Kidney (tissue), 22 donors: ENCODE data around the gene JTB. TPM values are rescaled to one million over a fixed set of nuclear protein-coding genes. Genes with fewer than 3 reads are reported as not detected.

Source experiments
- DNase-seq, 5 donors: peaks; one replicate each; pipeline ENCODE4 v3.0.0-alpha.2; 2013 to 2020
- FAIRE-seq: peaks from 2 replicates; lab custom pipeline; 2012; peaks lifted over from hg19 to GRCh38; lab: Jason Lieb, UNC
- H3K27ac ChIP-seq, 2 donors: one replicate each; pipeline ENCODE4 v1.7.0; 2013; ENCODE audit warnings: low read depth in 2 of 2, low read length in 2 of 2, inconsistent platforms in 1 of 2
- H3K27me3 ChIP-seq: one replicate; pipeline ENCODE4 v1.7.1; 2013; ENCODE audit warnings: low read length, inconsistent platforms; ENCODE audit not compliant: control insufficient read depth, insufficient read depth
- H3K36me3 ChIP-seq, 3 donors: one replicate each; pipeline versions ENCODE4 v1.7.0 to v1.7.1; 2013; ENCODE audit warnings: low read length in 3 of 3, control low read depth in 1 of 3, inconsistent platforms in 1 of 3; ENCODE audit not compliant: insufficient read depth in 3 of 3, control insufficient read depth in 2 of 3
- H3K4me1 ChIP-seq, 3 donors: one replicate each; pipeline versions ENCODE4 v1.7.0 to v1.7.1; 2013; ENCODE audit warnings: low read length in 3 of 3, inconsistent platforms in 1 of 3, low read depth in 1 of 3; ENCODE audit not compliant: control insufficient read depth in 2 of 3, insufficient read depth in 2 of 3
- H3K4me3 ChIP-seq, 3 donors: one replicate each; pipeline versions ENCODE4 v1.7.0 to v1.8.1; 2013; ENCODE audit warnings: low read length in 3 of 3, control low read depth in 1 of 3, inconsistent platforms in 1 of 3
- H3K9ac ChIP-seq, 3 donors: one replicate each; pipeline versions ENCODE4 v1.7.0 to v1.7.1; 2013; ENCODE audit warnings: low read length in 3 of 3, control low read depth in 1 of 3, inconsistent platforms in 1 of 3
- H3K9me3 ChIP-seq, 3 donors: one replicate each; pipeline versions ENCODE4 v1.7.0 to v1.7.1; 2013; ENCODE audit warnings: low read length in 3 of 3, control low read depth in 1 of 3, inconsistent platforms in 1 of 3; ENCODE audit not compliant: control insufficient read depth in 2 of 3, insufficient read depth in 1 of 3
- intact Hi-C: fragments of 100-400 bp; cut with DNase I; formaldehyde crosslinking; loops from one replicate; pipeline ENCODE4 v1.11.1; 2022
- long read RNA-seq, 10 donors: library from polyadenylated mRNA in 1 of 10; unstranded in 1 of 10; transcript quantifications; one replicate each; pipeline ENCODE4 v2.0.0 and lab custom pipeline, GENCODE V29; 2021 to 2026
- polyA plus RNA-seq: library from polyadenylated mRNA; stranded (reverse); fragments of 350-450 nt; fragmentation: Illumina TruSeq; extraction: RNeasy Lipid Tissue Mini Kit (QIAGEN cat#74804); gene quantifications from one replicate; pipeline ENCODE4 v1.2.3, GENCODE V29; 2014; ENCODE audit warnings: low read depth, low replicate concordance; ENCODE audit not compliant: insufficient read depth
- total RNA-seq: library from RNA; stranded (reverse); fragmentation: NEBNext Ultra II Directional; extraction: Animal tissue kit (Norgen Biotek cat#: 25700); gene quantifications from one replicate; pipeline ENCODE4 v1.2.1, GENCODE V29; 2021
- TF ChIP-seq, protein P1 (sequence below): IDR thresholded peaks from 3 replicates; pipeline ENCODE4 v1.5.1; 2012; ENCODE audit warnings: mild to moderate bottlenecking, moderate library complexity, borderline replicate concordance; ENCODE audit not compliant: insufficient read depth; ENCODE audit errors: extremely low read depth
- donor health status: control.
- donor health status: control.
- donor health status: control.
- donor health status: control.
- donor health status: control.
- donor health status: DM: yes; HTN: yes; CAD: no.
- donor health status: Normal renal cell carcinoma (clear cell type).

JTB gene
- 97.0 TPM for total RNA-seq
- 188 TPM for polyA plus RNA-seq
- long read RNA-seq, donor 1, transcript JTB-201 (5 exons, 1,287 nt) = major isoform, 26 of 26 reads
- long read RNA-seq, donor 1, partial matches to known transcripts = 0 of 26 reads
- long read RNA-seq, donor 1, other reads (novel, unspliced or antisense) = 0 of 26 reads
- long read RNA-seq, donor 2, transcript JTB-201 (5 exons, 1,287 nt) = major isoform, 42 of 42 reads
- long read RNA-seq, donor 2, partial matches to known transcripts = 0 of 42 reads
- long read RNA-seq, donor 2, other reads (novel, unspliced or antisense) = 0 of 42 reads
- long read RNA-seq, donor 3, transcript JTB-201 (5 exons, 1,287 nt) = major isoform, 49 of 52 reads
- long read RNA-seq, donor 3, partial matches to known transcripts = 0 of 52 reads
- long read RNA-seq, donor 3, other reads (novel, unspliced or antisense) = 0 of 52 reads
- long read RNA-seq, donor 4, transcript JTB-201 (5 exons, 1,287 nt) = major isoform, 33 of 34 reads
- long read RNA-seq, donor 4, partial matches to known transcripts = 0 of 34 reads
- long read RNA-seq, donor 4, other reads (novel, unspliced or antisense) = 0 of 34 reads
- long read RNA-seq, donor 5, partial matches to known transcripts = 0 of 4 reads
- long read RNA-seq, donor 5, other reads (novel, unspliced or antisense) = 0 of 4 reads
- long read RNA-seq, donor 6, transcript JTB-201 (5 exons, 1,287 nt) = major isoform, 12 of 17 reads
- long read RNA-seq, donor 6, partial matches to known transcripts = 5 of 17 reads
- long read RNA-seq, donor 6, other reads (novel, unspliced or antisense) = 0 of 17 reads
- long read RNA-seq, donor 7, transcript JTB-201 (5 exons, 1,287 nt) = major isoform, 66 of 91 reads
- long read RNA-seq, donor 7, partial matches to known transcripts = 14 of 91 reads
- long read RNA-seq, donor 7, other reads (novel, unspliced or antisense) = 9 of 91 reads
- long read RNA-seq, donor 8, transcript JTB-201 (5 exons, 1,287 nt) = major isoform, 52 of 53 reads
- long read RNA-seq, donor 8, partial matches to known transcripts = 0 of 53 reads
- long read RNA-seq, donor 8, other reads (novel, unspliced or antisense) = 0 of 53 reads
- long read RNA-seq, donor 9, transcript JTB-201 (5 exons, 1,287 nt) = major isoform, 39 of 39 reads
- long read RNA-seq, donor 9, partial matches to known transcripts = 0 of 39 reads
- long read RNA-seq, donor 9, other reads (novel, unspliced or antisense) = 0 of 39 reads
- long read RNA-seq, donor 10, transcript JTB-201 (5 exons, 1,287 nt) = major isoform, 23 of 24 reads
- long read RNA-seq, donor 10, partial matches to known transcripts = 0 of 24 reads
- long read RNA-seq, donor 10, other reads (novel, unspliced or antisense) = 0 of 24 reads

DNA sequence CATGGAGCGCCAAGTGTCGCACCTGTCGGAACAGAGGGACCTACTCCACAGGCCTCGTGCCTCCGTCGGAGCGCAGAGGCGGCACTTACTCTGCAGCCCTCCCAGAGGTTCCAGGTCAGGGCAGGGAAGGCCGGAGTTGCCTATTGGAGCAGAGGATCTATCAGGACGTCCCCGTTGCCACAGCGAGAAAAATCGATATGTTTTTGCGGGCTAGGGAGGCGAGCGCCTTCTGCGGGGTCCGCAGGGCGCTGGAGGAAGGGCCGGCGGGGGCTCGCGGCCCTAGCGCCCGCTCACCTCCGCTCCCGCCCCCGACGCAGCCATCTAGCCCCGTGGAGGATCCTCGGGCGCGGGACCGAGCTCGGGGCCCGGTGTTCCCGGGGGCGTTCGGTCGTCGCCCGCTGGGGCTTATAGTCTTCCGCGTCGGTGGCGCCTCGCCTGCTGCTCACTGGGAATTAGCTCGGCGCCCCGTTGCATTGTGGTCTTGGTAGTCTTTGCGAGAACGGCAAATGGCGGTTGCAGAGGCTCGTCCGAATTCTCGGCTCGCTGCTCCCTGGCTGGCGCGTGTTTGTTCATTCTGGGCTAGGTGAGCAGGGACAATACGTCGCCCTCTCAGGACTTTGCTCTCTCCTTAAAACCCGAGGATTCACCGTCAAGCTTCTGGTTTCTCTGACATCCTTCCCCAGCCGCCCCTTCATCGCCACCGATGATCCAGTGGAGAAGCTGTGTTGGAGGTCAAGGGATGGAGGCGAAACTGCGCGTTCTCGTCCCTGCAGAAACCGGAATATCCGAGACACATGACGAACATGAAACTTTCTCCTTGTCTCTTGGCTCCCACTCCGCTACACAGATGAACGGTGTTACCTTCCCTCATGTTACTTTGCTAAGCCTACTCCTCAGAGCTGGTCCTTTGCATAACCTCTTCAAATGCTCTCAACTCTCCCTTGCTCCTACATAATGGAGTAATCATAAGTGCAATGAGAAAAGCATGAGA, at the start of gene JTB:
TSS of gene JTB (minus strand) at position 425 of the 991 bp plus-strand sequence. CDS start at position 3, 422 bp downstream.
- no peaks in the 10 kb centered on the region for H3K27me3 ChIP-seq
- FAIRE-seq (no peak), DNase-seq (peak; percentile 88 to 96 (median 94))
- H3K4me3 ChIP-seq = peak within 1 kb of the TSS; percentile 64 to 92 (median 91)
- peaks cover 2 to 8% (median 4%) of the 10 kb centered on the region in 3 donors for H3K36me3 ChIP-seq
- H3K9ac ChIP-seq = peak within 1 kb of the TSS; percentile 92 to 98 (median 95)
- peaks cover 0 to 8% (median 0%) of the 10 kb centered on the region in 3 donors for H3K4me1 ChIP-seq
- TF ChIP-seq, protein P1, sequence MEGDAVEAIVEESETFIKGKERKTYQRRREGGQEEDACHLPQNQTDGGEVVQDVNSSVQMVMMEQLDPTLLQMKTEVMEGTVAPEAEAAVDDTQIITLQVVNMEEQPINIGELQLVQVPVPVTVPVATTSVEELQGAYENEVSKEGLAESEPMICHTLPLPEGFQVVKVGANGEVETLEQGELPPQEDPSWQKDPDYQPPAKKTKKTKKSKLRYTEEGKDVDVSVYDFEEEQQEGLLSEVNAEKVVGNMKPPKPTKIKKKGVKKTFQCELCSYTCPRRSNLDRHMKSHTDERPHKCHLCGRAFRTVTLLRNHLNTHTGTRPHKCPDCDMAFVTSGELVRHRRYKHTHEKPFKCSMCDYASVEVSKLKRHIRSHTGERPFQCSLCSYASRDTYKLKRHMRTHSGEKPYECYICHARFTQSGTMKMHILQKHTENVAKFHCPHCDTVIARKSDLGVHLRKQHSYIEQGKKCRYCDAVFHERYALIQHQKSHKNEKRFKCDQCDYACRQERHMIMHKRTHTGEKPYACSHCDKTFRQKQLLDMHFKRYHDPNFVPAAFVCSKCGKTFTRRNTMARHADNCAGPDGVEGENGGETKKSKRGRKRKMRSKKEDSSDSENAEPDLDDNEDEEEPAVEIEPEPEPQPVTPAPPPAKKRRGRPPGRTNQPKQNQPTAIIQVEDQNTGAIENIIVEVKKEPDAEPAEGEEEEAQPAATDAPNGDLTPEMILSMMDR = no peak
- no peaks in the 10 kb centered on the region for H3K9me3 ChIP-seq
- intact Hi-C loops = no loop called here
- peak within 1 kb of the TSS; percentile 83 to 92 for H3K27ac ChIP-seq

DNA sequence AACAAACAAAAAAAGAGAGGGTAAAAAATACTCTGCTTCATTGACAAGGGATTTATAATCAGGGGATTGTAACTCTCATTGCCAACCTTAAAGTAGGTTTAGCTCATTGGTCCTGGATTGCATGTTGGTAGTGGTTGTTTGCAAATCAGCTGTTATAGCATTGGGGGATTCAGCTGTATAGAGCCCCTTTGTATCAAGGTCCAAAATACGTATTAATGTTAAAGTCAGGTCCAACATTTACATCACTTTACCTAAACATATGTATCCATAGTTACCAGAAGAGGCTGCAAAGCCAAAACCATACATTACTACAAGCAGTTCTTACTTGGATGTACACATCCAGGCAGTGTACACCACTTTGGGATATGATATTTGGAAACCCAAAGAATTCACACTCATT, 42.5 kb upstream of the JTB start:
- H3K9me3 ChIP-seq = no peaks in the 10 kb centered on the region
- H3K9ac ChIP-seq = no peak overlapping the region
- TF ChIP-seq, protein P1 = no peak
- H3K4me1 ChIP-seq = no peaks in the 10 kb centered on the region
- no peaks in the 10 kb centered on the region for H3K36me3 ChIP-seq
- FAIRE-seq = no peak
- H3K4me3 ChIP-seq = no peak overlapping the region
- intact Hi-C loops = no loop called here
- H3K27me3 ChIP-seq = no peaks in the 10 kb centered on the region
- no peak for DNase-seq
- no peak overlapping the region for H3K27ac ChIP-seq

DNA sequence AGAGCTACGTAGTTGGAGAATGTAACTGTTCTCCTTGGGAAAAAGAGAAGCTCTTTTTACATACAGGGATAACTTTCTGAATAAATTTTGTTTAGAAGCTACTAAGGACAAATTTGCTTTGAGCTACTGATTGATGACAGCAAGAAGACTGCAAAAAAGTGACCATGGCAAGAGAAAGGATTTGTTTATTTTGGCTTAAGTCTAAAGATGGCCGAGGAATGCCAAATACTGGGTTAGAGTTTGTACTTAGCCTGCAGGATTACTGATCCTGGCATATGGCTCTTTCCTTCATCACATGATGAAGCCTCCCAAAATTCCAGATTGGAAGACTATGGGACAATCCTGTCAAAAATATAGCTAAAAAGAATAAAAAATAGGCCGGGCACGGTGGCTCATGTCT, 41.8 kb upstream of the JTB start:
- Histone ChIP-seq H3K4me1 (no peaks in the 10 kb centered on the region), H3K9ac (no peak overlapping the region), H3K27me3 (no peaks in the 10 kb centered on the region), H3K4me3 (no peak overlapping the region), H3K9me3 (no peaks in the 10 kb centered on the region), H3K27ac (no peak overlapping the region), H3K36me3 (no peaks in the 10 kb centered on the region)
- intact Hi-C loops = no loop called here
- no peak for FAIRE-seq
- DNase-seq = no peak
- TF ChIP-seq, protein P1 = no peak
